Thyroid gland (tissue), 4 donors: ENCODE results near the gene RIMKLB. TPM values are rescaled to one million over a fixed set of nuclear protein-coding genes. Genes with fewer than 3 reads are reported as not detected.
A peak's percentile ranks its signal among the peaks of the same experiment; 100 is the strongest.

ENCODE experiments used
- DNase-seq, 2 donors: peaks; one replicate each; pipeline ENCODE4 v3.0.0-alpha.2; 2019
- H3K27ac ChIP-seq, 3 donors: fragments of 200-600 bp; sonication (generic); 1 replicate in 2 of 3; 2 replicates in 1 of 3; pipeline ENCODE4 v1.5.1; 2016 to 2019; ENCODE audit warnings: mild to moderate bottlenecking in 1 of 3, moderate library complexity in 1 of 3
- H3K27me3 ChIP-seq: fragments of 200-600 bp; sonication (generic); one replicate; pipeline ENCODE4 v1.5.1; 2019
- H3K36me3 ChIP-seq, 2 donors: fragments of 200-600 bp; sonication (generic); one replicate each; pipeline ENCODE4 v1.5.1; 2016 to 2019
- H3K4me1 ChIP-seq, 2 donors: fragments of 200-600 bp; sonication (generic); one replicate each; pipeline ENCODE4 v1.5.1; 2017 to 2019
- H3K4me3 ChIP-seq, 3 donors: fragments of 200-600 bp; sonication (generic); replicated peaks in 1 of 3; 1 replicate in 2 of 3; 2 replicates in 1 of 3; pipeline ENCODE4 v1.5.1; 2016; ENCODE audit warnings: mild to moderate bottlenecking in 1 of 3
- H3K9me3 ChIP-seq: fragments of 200-600 bp; sonication (generic); one replicate; pipeline ENCODE4 v1.5.1; 2017
- CTCF ChIP-seq, 6 experiments: fragments of 200-600 bp in 3 of 6; fragments of 450-650 bp in 3 of 6; sonication (generic) in 3 of 6; IDR thresholded peaks; one replicate each; pipeline ENCODE4 v1.5.1; 2016 to 2019; ENCODE audit warnings: antibody characterized with exemption in 6 of 6, mild to moderate bottlenecking in 2 of 6, inconsistent platforms in 1 of 6, moderate library complexity in 1 of 6
- POLR2A ChIP-seq, 2 donors: fragments of 450-650 bp; IDR thresholded peaks; one replicate each; pipeline ENCODE4 v1.6.1; 2017; ENCODE audit warnings: antibody characterized with exemption in 2 of 2, mild to moderate bottlenecking in 2 of 2, moderate library complexity in 1 of 2
- WGBS, 2 donors: methylation state at CpG; one replicate each; pipeline ENCODE4 v1.1.5; 2017; 5-methylcytosine and 5-hydroxymethylcytosine counted together
- intact Hi-C: fragments of 100-400 bp; cut with DNase I; formaldehyde crosslinking; loops from one replicate; pipeline ENCODE4 v1.15.1; 2023
- total RNA-seq, 4 donors: library from RNA; depleted of rRNA; stranded (reverse); fragments of >200 nt; gene quantifications; one replicate each; pipeline ENCODE4 v1.2.3, GENCODE V29; 2016

Gene RIMKLB
- total RNA-seq, 4 donors from 2014 or later, result 50.8 to 77.7 (median 64.1) TPM

- H3K4me1 ChIP-seq, result no peaks in the 10 kb centered on the region
- TF ChIP-seq POLR2A (IDR thresholded peaks at IDR 0.05) (no peak), CTCF (IDR thresholded peaks at IDR 0.05) (no peak)
- 66 to 76% methylated on average over 3 of the region's 3 CpGs for WGBS, 2 donors
- DNase-seq, result no peak
- intact Hi-C loops, result no loop called here
- no peaks in the 10 kb centered on the region for H3K36me3 ChIP-seq
- H3K4me3 ChIP-seq, result no peak overlapping the region
- no peaks in the 10 kb centered on the region for H3K27me3 ChIP-seq
- no peaks in the 10 kb centered on the region for H3K9me3 ChIP-seq
- H3K27ac ChIP-seq, result no peak overlapping the region
These were observed 36.8 kb upstream of the RIMKLB start for GRCh38 chr12:8661016-8661415.

- WGBS, 2 donors, result 77 to 88% methylated on average over 3 of the region's 3 CpGs
- DNase-seq, result no peak
- Histone ChIP-seq H3K36me3 (no peaks in the 10 kb centered on the region), H3K9me3 (no peaks in the 10 kb centered on the region), H3K27me3 (no peaks in the 10 kb centered on the region), H3K27ac (no peak overlapping the region), H3K4me3 (no peak overlapping the region), H3K4me1 (no peaks in the 10 kb centered on the region)
- no peak for TF ChIP-seq POLR2A (IDR thresholded peaks at IDR 0.05)
- no peak for TF ChIP-seq CTCF (IDR thresholded peaks at IDR 0.05)
- intact Hi-C loops, result no loop called here
These were observed 36.0 kb upstream of the RIMKLB start for GRCh38 chr12:8661751-8662150.

DNA sequence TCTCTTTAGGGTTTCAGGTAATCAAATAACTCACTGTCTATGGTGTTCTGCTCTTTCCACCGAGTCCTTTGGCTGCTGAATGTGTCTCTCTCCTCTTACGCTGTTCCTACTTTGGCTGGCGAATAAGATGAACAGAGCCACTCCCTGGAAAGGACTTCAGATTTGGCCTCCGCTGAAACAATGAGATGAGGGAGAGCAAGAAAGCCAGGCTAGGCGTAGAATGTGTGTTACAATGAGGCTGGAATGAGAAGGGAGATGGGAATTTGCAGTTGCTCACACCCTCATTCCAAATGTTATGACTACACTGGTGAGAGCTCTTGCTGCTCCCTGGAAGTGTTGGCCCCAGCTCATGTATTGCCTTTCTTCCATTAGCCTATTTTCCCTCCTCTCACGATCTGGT lies 35.2 kb upstream of the RIMKLB start, which contains the start of gene MFAP5:
MFAP5 (minus strand) TSS at position 234 of the 400 bp plus-strand sequence. CDS start 722 bp downstream, outside the sequence.
- no peaks in the 10 kb centered on the region for H3K4me1 ChIP-seq
- H3K9me3 ChIP-seq, result no peaks in the 10 kb centered on the region
- intact Hi-C loops, result no loop called here
- H3K27ac ChIP-seq, result peak within 1 kb of the TSS in 1 of 3 donors; percentile 3
- H3K27me3 ChIP-seq, result no peaks in the 10 kb centered on the region
- DNase-seq, result no peak
- no peak within 1 kb of the TSS for H3K4me3 ChIP-seq
- H3K36me3 ChIP-seq, result no peaks in the 10 kb centered on the region
- TF ChIP-seq CTCF (IDR thresholded peaks at IDR 0.05), result no peak
- TF ChIP-seq POLR2A (IDR thresholded peaks at IDR 0.05), result no peak
- WGBS, 2 donors, result 70 to 75% methylated on average over 6 of the region's 6 CpGs

GRCh38 chr12:8664228-8664913 lies 33.4 kb upstream of the RIMKLB start:
- Histone ChIP-seq H3K9me3 (no peaks in the 10 kb centered on the region), H3K4me3 (no peak overlapping the region), H3K27ac (no peak overlapping the region), H3K36me3 (no peaks in the 10 kb centered on the region), H3K27me3 (no peaks in the 10 kb centered on the region), H3K4me1 (no peaks in the 10 kb centered on the region)
- no peak for DNase-seq
- 73 to 78% methylated on average over 5 of the region's 5 CpGs for WGBS, 2 donors
- intact Hi-C loops, result no loop called here
- TF ChIP-seq POLR2A (IDR thresholded peaks at IDR 0.05) (no peak), CTCF (IDR thresholded peaks at IDR 0.05) (no peak)

DNA sequence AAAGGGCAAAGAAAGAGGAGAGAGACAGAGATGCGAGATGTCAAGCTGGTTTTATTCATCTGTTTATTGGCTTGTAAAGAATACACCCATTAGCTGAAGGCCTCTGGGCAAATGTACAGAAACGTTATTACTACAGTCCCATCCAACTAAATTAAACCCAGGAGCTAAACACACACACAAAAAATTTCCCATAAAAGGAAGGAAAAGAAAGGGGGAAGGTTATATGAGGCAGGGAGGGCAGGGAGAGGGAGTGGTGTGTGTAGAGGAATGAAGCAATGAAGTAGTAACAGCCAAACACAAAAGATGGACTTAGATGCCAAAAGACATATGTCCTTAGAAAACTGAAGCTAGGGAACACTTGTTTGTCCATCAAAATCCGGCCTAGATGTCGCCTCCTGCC lies 32.0 kb upstream of the RIMKLB start:
- H3K27me3 ChIP-seq, result no peaks in the 10 kb centered on the region
- H3K36me3 ChIP-seq, result no peaks in the 10 kb centered on the region
- no peak for TF ChIP-seq CTCF (IDR thresholded peaks at IDR 0.05)
- H3K27ac ChIP-seq, result no peak overlapping the region
- 85 to 86% methylated on average over 4 of the region's 4 CpGs for WGBS, 2 donors
- no peak overlapping the region for H3K4me3 ChIP-seq
- no peak for DNase-seq
- no peaks in the 10 kb centered on the region for H3K9me3 ChIP-seq
- intact Hi-C loops, result no loop called here
- H3K4me1 ChIP-seq, result no peaks in the 10 kb centered on the region
